Keratinocyte (primary cell): ENCODE data around the gene GPR180. TPM values are rescaled to one million over a fixed set of nuclear protein-coding genes. Genes with fewer than 3 reads are reported as not detected.

Experiments used
- DNase-seq: peaks from one replicate; pipeline ENCODE4 v3.0.0-alpha.2; 2011; ENCODE audit warnings: low read depth, missing footprints, low spot score
- FAIRE-seq: peaks from 2 replicates; lab custom pipeline; 2011; peaks lifted over from hg19 to GRCh38; lab: Jason Lieb, UNC
- H2AFZ ChIP-seq: 2 replicates; pipeline ENCODE4 v1.6.0; 2012; ENCODE audit warnings: low read length, control low read depth, inconsistent platforms; ENCODE audit not compliant: control insufficient read depth
- H3K27ac ChIP-seq: 2 replicates; pipeline ENCODE4 v1.5.1; 2011; ENCODE audit warnings: low read length; ENCODE audit not compliant: control insufficient read depth, insufficient read depth
- H3K27me3 ChIP-seq: 3 replicates; pipeline ENCODE4 v1.6.0; 2011; ENCODE audit warnings: low read length; ENCODE audit not compliant: control insufficient read depth, insufficient read depth; ENCODE audit errors: extremely low read depth
- H3K36me3 ChIP-seq, 2 experiments: 2 replicates in 1 of 2; 3 replicates in 1 of 2; pipeline ENCODE4 v1.5.1; 2011; ENCODE audit warnings: low read length in 2 of 2, mild to moderate bottlenecking in 1 of 2; ENCODE audit not compliant: control insufficient read depth in 2 of 2, insufficient read depth in 2 of 2; ENCODE audit errors: extremely low read depth in 1 of 2
- H3K4me1 ChIP-seq: 3 replicates; pipeline ENCODE4 v1.5.1; 2011; ENCODE audit warnings: low read length; ENCODE audit not compliant: control insufficient read depth, insufficient read depth; ENCODE audit errors: extremely low read depth
- H3K4me2 ChIP-seq: 3 replicates; pipeline ENCODE4 v1.6.0; 2011; ENCODE audit warnings: low read depth, low read length; ENCODE audit not compliant: control insufficient read depth, insufficient read depth; ENCODE audit errors: extremely low read depth
- H3K4me3 ChIP-seq, 3 experiments: fragments of 200-600 bp in 1 of 3; sonication (generic) in 1 of 3; 2 replicates in 2 of 3; 3 replicates in 1 of 3; pipeline ENCODE4 v1.5.1; 2011 to 2016; ENCODE audit warnings: low read length in 3 of 3, mild to moderate bottlenecking in 3 of 3, control low read depth in 2 of 3, inconsistent platforms in 1 of 3, low read depth in 1 of 3, mixed read lengths in 1 of 3, mixed run types in 1 of 3, moderate library complexity in 1 of 3; ENCODE audit not compliant: control insufficient read depth in 2 of 3, insufficient read depth in 2 of 3; ENCODE audit errors: extremely low read depth in 1 of 3
- H3K79me2 ChIP-seq: 2 replicates; pipeline ENCODE4 v1.6.0; 2012; ENCODE audit warnings: low read length; ENCODE audit not compliant: control insufficient read depth, insufficient read depth
- H3K9ac ChIP-seq: 3 replicates; pipeline ENCODE4 v1.6.0; 2011; ENCODE audit warnings: low read length; ENCODE audit not compliant: control insufficient read depth, insufficient read depth; ENCODE audit errors: extremely low read depth
- H3K9me1 ChIP-seq: 3 replicates; pipeline ENCODE4 v1.6.0; 2011; ENCODE audit warnings: low read length; ENCODE audit not compliant: control insufficient read depth, insufficient read depth; ENCODE audit errors: extremely low read depth
- H3K9me3 ChIP-seq: 2 replicates; pipeline ENCODE4 v1.5.1; 2012; ENCODE audit warnings: low read depth, low read length; ENCODE audit not compliant: control insufficient read depth
- H4K20me1 ChIP-seq: 3 replicates; pipeline ENCODE4 v1.6.0; 2011; ENCODE audit warnings: low read length; ENCODE audit not compliant: control insufficient read depth, insufficient read depth; ENCODE audit errors: extremely low read depth
- EZH2 ChIP-seq: IDR thresholded peaks from one replicate; pipeline ENCODE4 v1.6.1; 2012; ENCODE audit warnings: inconsistent platforms, mild to moderate bottlenecking, low read length, moderate library complexity
- dilution Hi-C: fragments of 300-500 bp; cut with MboI; formaldehyde crosslinking; loops from one replicate; pipeline ENCODE4 v1.7.0; 2020; ENCODE audit warnings: low sequenced_read_pairs; ENCODE audit not compliant: extremely low pct_ligation_motif_present
- polyA plus RNA-seq, 5 experiments: library from polyadenylated mRNA; depleted of rRNA in 3 of 5; stranded (reverse) in 3 of 5; stranded (forward) in 1 of 5; unstranded in 1 of 5; fragments of >200 nt; gene quantifications; 1 replicate in 1 of 5; 2 replicates in 3 of 5; 3 replicates in 1 of 5; pipeline versions ENCODE4 v1.2.1 to v1.2.3, GENCODE V29; 2011 to 2012; ENCODE audit warnings: missing spikeins in 2 of 5, low read depth in 1 of 5, low replicate concordance in 1 of 5
- TF ChIP-seq, protein P1 (sequence below), 3 experiments: IDR thresholded peaks in 1 of 3; conservative IDR thresholded peaks in 1 of 3; optimal IDR thresholded peaks in 1 of 3; 2 replicates in 2 of 3; 3 replicates in 1 of 3; pipeline versions ENCODE3 to v1.5.1; 2011; ENCODE audit warnings: low read length in 3 of 3, mild to moderate bottlenecking in 3 of 3, moderate library complexity in 2 of 3, control low read depth in 1 of 3, inconsistent platforms in 1 of 3; ENCODE audit not compliant: insufficient read depth in 2 of 3; ENCODE audit errors: extremely low read depth in 1 of 3

GPR180 gene
- polyA plus RNA-seq, 1 donor (not counting 4 experiments of a cell fraction or from before 2014, with no cell fraction given) = 9.9 TPM

DNA sequence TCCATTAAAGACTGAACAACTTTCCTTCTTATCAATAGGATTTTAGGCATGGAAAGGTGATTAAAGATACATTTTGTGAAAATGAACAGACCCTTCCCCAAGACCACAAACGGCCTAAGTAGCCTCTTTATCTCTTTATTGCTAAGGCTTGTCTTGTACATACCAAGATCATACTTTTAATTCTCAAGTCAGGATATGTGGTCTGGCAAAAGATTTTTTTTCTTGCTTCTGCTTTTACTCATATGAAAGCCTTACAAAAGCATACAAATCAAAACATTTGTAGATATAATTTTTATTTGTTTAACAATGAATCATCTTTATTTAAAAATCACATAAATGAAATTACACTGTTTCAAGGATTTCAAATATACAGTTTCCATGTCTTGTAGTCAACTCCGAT lies 41.5 kb upstream of the GPR180 start:
- TF ChIP-seq, protein P1, sequence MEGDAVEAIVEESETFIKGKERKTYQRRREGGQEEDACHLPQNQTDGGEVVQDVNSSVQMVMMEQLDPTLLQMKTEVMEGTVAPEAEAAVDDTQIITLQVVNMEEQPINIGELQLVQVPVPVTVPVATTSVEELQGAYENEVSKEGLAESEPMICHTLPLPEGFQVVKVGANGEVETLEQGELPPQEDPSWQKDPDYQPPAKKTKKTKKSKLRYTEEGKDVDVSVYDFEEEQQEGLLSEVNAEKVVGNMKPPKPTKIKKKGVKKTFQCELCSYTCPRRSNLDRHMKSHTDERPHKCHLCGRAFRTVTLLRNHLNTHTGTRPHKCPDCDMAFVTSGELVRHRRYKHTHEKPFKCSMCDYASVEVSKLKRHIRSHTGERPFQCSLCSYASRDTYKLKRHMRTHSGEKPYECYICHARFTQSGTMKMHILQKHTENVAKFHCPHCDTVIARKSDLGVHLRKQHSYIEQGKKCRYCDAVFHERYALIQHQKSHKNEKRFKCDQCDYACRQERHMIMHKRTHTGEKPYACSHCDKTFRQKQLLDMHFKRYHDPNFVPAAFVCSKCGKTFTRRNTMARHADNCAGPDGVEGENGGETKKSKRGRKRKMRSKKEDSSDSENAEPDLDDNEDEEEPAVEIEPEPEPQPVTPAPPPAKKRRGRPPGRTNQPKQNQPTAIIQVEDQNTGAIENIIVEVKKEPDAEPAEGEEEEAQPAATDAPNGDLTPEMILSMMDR (optimal IDR thresholded peaks at IDR 0.05 in 1 of 3, IDR thresholded peaks at IDR 0.05 in 1 of 3, conservative IDR thresholded peaks at IDR 0.05 in 1 of 3; ENCODE audit: extremely low read depth in 1 of 3, insufficient read depth in 2 of 3, low read length in 3 of 3) = no peak
- no peak for TF ChIP-seq EZH2
- no peak overlapping the region for H3K27ac ChIP-seq
- no peaks in the 10 kb centered on the region for H3K27me3 ChIP-seq
- dilution Hi-C loops = no loop called here
- H4K20me1 ChIP-seq = no peaks in the 10 kb centered on the region
- H3K4me3 ChIP-seq = no peak overlapping the region
- DNase-seq = no peak
- H3K4me2 ChIP-seq = no peak overlapping the region
- H3K79me2 ChIP-seq = no peaks in the 10 kb centered on the region
- peaks cover 0 to 3% of the 10 kb centered on the region in 2 experiments for H3K36me3 ChIP-seq
- no peaks in the 10 kb centered on the region for H3K9me3 ChIP-seq
- no peaks in the 10 kb centered on the region for H3K9me1 ChIP-seq
- H2AFZ ChIP-seq = no peak overlapping the region
- H3K4me1 ChIP-seq = no peaks in the 10 kb centered on the region
- H3K9ac ChIP-seq = no peak overlapping the region
- FAIRE-seq = no peak

DNA sequence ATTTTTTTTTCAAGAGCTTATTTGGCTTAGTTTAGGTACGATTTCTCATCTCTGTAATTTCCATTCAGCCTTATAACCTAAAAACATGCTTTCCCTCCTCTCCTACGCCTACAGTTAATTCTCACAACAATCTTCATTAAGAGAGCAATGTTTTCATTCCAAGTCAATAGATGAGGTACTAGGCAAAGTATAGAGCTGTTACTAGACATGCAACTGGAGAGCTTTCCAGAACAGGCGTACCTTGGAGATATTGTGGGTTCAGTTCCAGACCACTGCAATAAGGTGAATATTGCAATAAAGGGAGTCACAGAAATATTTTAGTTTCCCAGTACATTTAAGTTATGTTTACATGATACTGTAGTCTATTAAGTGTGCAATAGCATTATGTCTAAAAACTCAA lies 40.5 kb upstream of the GPR180 start:
- dilution Hi-C loops = no loop called here
- Histone ChIP-seq H3K9ac (no peak overlapping the region), H2AFZ (no peak overlapping the region), H3K4me2 (no peak overlapping the region), H3K9me3 (no peaks in the 10 kb centered on the region), H3K27me3 (no peaks in the 10 kb centered on the region), H3K36me3 (peaks cover 0 to 3% of the 10 kb centered on the region in 2 experiments), H4K20me1 (no peaks in the 10 kb centered on the region), H3K79me2 (no peaks in the 10 kb centered on the region), H3K4me3 (no peak overlapping the region), H3K4me1 (no peaks in the 10 kb centered on the region), H3K9me1 (no peaks in the 10 kb centered on the region), H3K27ac (no peak overlapping the region)
- TF ChIP-seq EZH2 = no peak
- TF ChIP-seq, protein P1 (optimal IDR thresholded peaks at IDR 0.05 in 1 of 3, IDR thresholded peaks at IDR 0.05 in 1 of 3, conservative IDR thresholded peaks at IDR 0.05 in 1 of 3; ENCODE audit: extremely low read depth in 1 of 3, insufficient read depth in 2 of 3, low read length in 3 of 3) = no peak
- FAIRE-seq (no peak), DNase-seq (no peak)
